Globus pallidus (tissue), 1 donor: ENCODE measurements around the gene SFTPA1.
"Not testable (repeated sequence)": the region's sequence is repeated elsewhere in the genome, so short reads cannot be mapped to it uniquely, and the experiment has no call there.

Experiments
- DNase-seq: peaks from one replicate; pipeline ENCODE4 v3.0.0-alpha.2; 2015; ENCODE audit warnings: low spot score

SFTPA1 gene

GRCh38 chr10:79611193-79611976 is 646 bp downstream of the SFTPA1 start:
- not testable (repeated sequence) for DNase-seq

GRCh38 chr10:79615577-79615976 is 4.8 kb downstream of the SFTPA1 start:
- no peak for DNase-seq

- DNase-seq = no peak
Observed at GRCh38 chr10:79616164-79616563, 5.4 kb downstream of the SFTPA1 start.

GRCh38 chr10:79623663-79624062 is 12.9 kb downstream of the SFTPA1 start:
- not testable (repeated sequence) for DNase-seq

- no peak for DNase-seq
Observed at GRCh38 chr10:79627075-79627474, 16.3 kb downstream of the SFTPA1 start.

- no peak for DNase-seq
Observed at GRCh38 chr10:79628083-79628482, 17.3 kb downstream of the SFTPA1 start.

GRCh38 chr10:79628988-79629954 is 18.5 kb downstream of the SFTPA1 start:
- DNase-seq = no peak

GRCh38 chr10:79629955-79630327 is 19.2 kb downstream of the SFTPA1 start:
- no peak for DNase-seq

- DNase-seq = not testable (repeated sequence)
Observed at GRCh38 chr10:79636654-79637199, 26.0 kb downstream of the SFTPA1 start.

GRCh38 chr10:79638318-79638717 is 27.6 kb downstream of the SFTPA1 start:
- no peak for DNase-seq

GRCh38 chr10:79652695-79653094 is 42.0 kb downstream of the SFTPA1 start:
- not testable (repeated sequence) for DNase-seq

GRCh38 chr10:79663287-79663686 is 52.5 kb downstream of the SFTPA1 start:
- DNase-seq = not testable (repeated sequence)

GRCh38 chr10:79664686-79665085 is 53.9 kb downstream of the SFTPA1 start:
- not testable (repeated sequence) for DNase-seq
